ENCODE results near the gene BEX4.
"Not testable (repeated sequence)": the region's sequence is repeated elsewhere in the genome, so short reads cannot be mapped to it uniquely, and the experiment has no call there.

BEX4 gene

GRCh38 chrX:103235608-103236007 is 20.7 kb downstream of the BEX4 start:
- H3K27ac ChIP-seq: not testable (repeated sequence)

GRCh38 chrX:103236296-103236695 is 21.4 kb downstream of the BEX4 start:
- H3K27ac ChIP-seq: no peak overlapping the region
- DNase-seq (ENCODE audit: low read depth, low spot score): no peak

More at GRCh38 chrX:103235608-103236007, 20.7 kb downstream of the BEX4 start:
- DNase-seq (ENCODE audit: low read depth, low spot score): not testable (repeated sequence)

GRCh38 chrX:103240155-103240554 is 25.2 kb downstream of the BEX4 start:
- H3K27ac ChIP-seq: peak overlapping the region; percentile 10
- DNase-seq (ENCODE audit: low read depth, low spot score): no peak

- DNase-seq (ENCODE audit: low read depth, low spot score): no peak
- no peak overlapping the region for H3K27ac ChIP-seq
Observed at GRCh38 chrX:103248553-103248952, 33.6 kb downstream of the BEX4 start.

- H3K27ac ChIP-seq: no peak overlapping the region
- DNase-seq (ENCODE audit: low read depth, low spot score): no peak
Observed at GRCh38 chrX:103249805-103250204, 34.9 kb downstream of the BEX4 start.

GRCh38 chrX:103250977-103251376 is 36.1 kb downstream of the BEX4 start:
- no peak for DNase-seq (ENCODE audit: low read depth, low spot score)
- H3K27ac ChIP-seq: peak overlapping the region; percentile 32

- peak overlapping the region; percentile 78 for H3K27ac ChIP-seq
Observed at GRCh38 chrX:103253608-103254007, 38.7 kb downstream of the BEX4 start.

GRCh38 chrX:103254171-103254824 is 39.4 kb downstream of the BEX4 start:
- H3K27ac ChIP-seq: peak overlapping the region; percentile 78

More at GRCh38 chrX:103253608-103254007, 38.7 kb downstream of the BEX4 start:
- DNase-seq (ENCODE audit: low read depth, low spot score): no peak

GRCh38 chrX:103254921-103255493 is 40.1 kb downstream of the BEX4 start, which contains the start of gene TCEAL8:
TCEAL8 (minus strand) TSS chrX:103255155; CDS start chrX:103253979, 1,176 bp downstream.
- peak within 1 kb of the TSS; percentile 78 for H3K27ac ChIP-seq
- no peak for DNase-seq (ENCODE audit: low read depth, low spot score)

More at GRCh38 chrX:103254171-103254824, 39.4 kb downstream of the BEX4 start:
- DNase-seq (ENCODE audit: low read depth, low spot score): no peak

- no peak overlapping the region for H3K27ac ChIP-seq
- DNase-seq (ENCODE audit: low read depth, low spot score): no peak
Observed at GRCh38 chrX:103256651-103257050, 41.7 kb downstream of the BEX4 start.

GRCh38 chrX:103258275-103258674 is 43.4 kb downstream of the BEX4 start:
- H3K27ac ChIP-seq: no peak overlapping the region
- DNase-seq (ENCODE audit: low read depth, low spot score): no peak
